ENCODE data around the gene ZNF561.

GRCh38 chr19:9580728-9581127 lies 40.3 kb downstream of the ZNF561 start:
- no peak for TF ChIP-seq CTCF (IDR thresholded peaks at IDR 0.05)
- TF ChIP-seq REST (IDR thresholded peaks at IDR 0.05; ENCODE audit: insufficient read depth in 1 of 2, low read depth in 2 of 2, low read length in 1 of 2): no peak
- TF ChIP-seq POLR2AphosphoS5 (IDR thresholded peaks at IDR 0.05; ENCODE audit: low read depth, low read length): no peak
- no peak for TF ChIP-seq SIN3A (IDR thresholded peaks at IDR 0.05; ENCODE audit: borderline replicate concordance, insufficient read depth, low read depth, low read length)
